Measurements from ENCODE around the gene KLK11.

GRCh38 chr19:51006406-51006805 is 20.0 kb downstream of the KLK11 start:
- TF ChIP-seq SP1 (IDR thresholded peaks at IDR 0.05) = no peak
- no peak for TF ChIP-seq CTBP1 (IDR thresholded peaks at IDR 0.05; ENCODE audit: borderline replicate concordance)
- no peak for TF ChIP-seq ARNT (IDR thresholded peaks at IDR 0.05)
- TF ChIP-seq FOXA1 (IDR thresholded peaks at IDR 0.05) = no peak
- TF ChIP-seq L3MBTL2 (conservative IDR thresholded peaks at IDR 0.05) = no peak
- TF ChIP-seq ZNF384 (IDR thresholded peaks at IDR 0.05) = no peak
- TF ChIP-seq HDGF (IDR thresholded peaks at IDR 0.05; ENCODE audit: borderline replicate concordance) = no peak
- TF ChIP-seq, protein P1, sequence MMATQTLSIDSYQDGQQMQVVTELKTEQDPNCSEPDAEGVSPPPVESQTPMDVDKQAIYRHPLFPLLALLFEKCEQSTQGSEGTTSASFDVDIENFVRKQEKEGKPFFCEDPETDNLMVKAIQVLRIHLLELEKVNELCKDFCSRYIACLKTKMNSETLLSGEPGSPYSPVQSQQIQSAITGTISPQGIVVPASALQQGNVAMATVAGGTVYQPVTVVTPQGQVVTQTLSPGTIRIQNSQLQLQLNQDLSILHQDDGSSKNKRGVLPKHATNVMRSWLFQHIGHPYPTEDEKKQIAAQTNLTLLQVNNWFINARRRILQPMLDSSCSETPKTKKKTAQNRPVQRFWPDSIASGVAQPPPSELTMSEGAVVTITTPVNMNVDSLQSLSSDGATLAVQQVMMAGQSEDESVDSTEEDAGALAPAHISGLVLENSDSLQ (IDR thresholded peaks at IDR 0.05) = no peak
- TF ChIP-seq SUZ12 (IDR thresholded peaks at IDR 0.05) = no peak
- no peak for TF ChIP-seq ELF4 (IDR thresholded peaks at IDR 0.05)
- no peak for TF ChIP-seq LEF1 (IDR thresholded peaks at IDR 0.05; ENCODE audit: borderline replicate concordance)
